Smooth muscle cell (in vitro differentiated cells): ENCODE measurements around the gene TEX35. TPM values are rescaled to one million over a fixed set of nuclear protein-coding genes. Genes with fewer than 3 reads are reported as not detected.

Source experiments
- DNase-seq: peaks from one replicate; lab custom pipeline; 2025; ENCODE audit not compliant: unreplicated experiment; lab: John Stamatoyannopoulos, UW
- H2AFZ ChIP-seq: fragments of 200-600 bp; sonication (generic); 2 replicates; pipeline ENCODE4 v1.6.0; 2016; ENCODE audit warnings: antibody characterized with exemption, low read depth, mild to moderate bottlenecking
- H3F3A ChIP-seq: fragments of 200-600 bp; sonication (generic); 2 replicates; pipeline ENCODE4 v1.6.0; 2017; ENCODE audit warnings: antibody characterized with exemption, low read depth
- H3K27ac ChIP-seq: fragments of 200-600 bp; sonication (generic); 2 replicates; pipeline ENCODE4 v1.5.1; 2016; ENCODE audit warnings: low read depth, mild to moderate bottlenecking
- H3K27me3 ChIP-seq: fragments of 200-600 bp; sonication (generic); 2 replicates; pipeline ENCODE4 v1.6.1; 2016; ENCODE audit warnings: low read depth, mild to moderate bottlenecking
- H3K36me3 ChIP-seq: fragments of 200-600 bp; sonication (generic); 2 replicates; pipeline ENCODE4 v1.5.1; 2016; ENCODE audit warnings: low read depth
- H3K4me1 ChIP-seq: fragments of 200-600 bp; sonication (generic); 2 replicates; pipeline ENCODE4 v1.5.1; 2016; ENCODE audit warnings: low read depth
- H3K4me2 ChIP-seq: fragments of 200-600 bp; sonication (generic); 2 replicates; pipeline ENCODE4 v1.6.0; 2016; ENCODE audit warnings: mild to moderate bottlenecking
- H3K4me3 ChIP-seq: fragments of 200-600 bp; sonication (generic); 2 replicates; pipeline ENCODE4 v1.5.1; 2016; ENCODE audit warnings: mild to moderate bottlenecking
- H3K79me2 ChIP-seq: fragments of 200-600 bp; sonication (generic); 2 replicates; pipeline ENCODE4 v1.6.0; 2016; ENCODE audit warnings: low read depth, mild to moderate bottlenecking
- H3K9ac ChIP-seq: fragments of 200-600 bp; sonication (generic); 2 replicates; pipeline ENCODE4 v1.6.0; 2016; ENCODE audit warnings: low read depth
- H3K9me3 ChIP-seq: fragments of 200-600 bp; sonication (generic); replicated peaks from 2 replicates; pipeline ENCODE4 v1.5.1; 2016; ENCODE audit warnings: low read depth
- H4K20me1 ChIP-seq: fragments of 200-600 bp; sonication (generic); 2 replicates; pipeline ENCODE4 v1.6.0; 2016; ENCODE audit warnings: low read depth
- CTCF ChIP-seq: fragments of 200-600 bp; sonication (generic); IDR thresholded peaks from 2 replicates; pipeline ENCODE4 v1.5.1; 2017; ENCODE audit warnings: borderline replicate concordance, mild to moderate bottlenecking, antibody characterized with exemption; ENCODE audit not compliant: insufficient read depth, poor library complexity, severe bottlenecking
- WGBS: methylation state at CpG from one replicate; pipeline ENCODE4 v1.1.7; 2016; ENCODE audit warnings: low lambda C conversion rate; 5-methylcytosine and 5-hydroxymethylcytosine counted together
- polyA plus RNA-seq: library from polyadenylated mRNA; unstranded; fragments of >200 nt; fragmentation: Nextera tagmentation; extraction: Ambion mirVana; gene quantifications from 2 replicates; pipeline ENCODE4 v1.2.1, GENCODE V29; 2016
- total RNA-seq: library from RNA; depleted of rRNA; stranded (reverse); fragments of >200 nt; gene quantifications from 2 replicates; pipeline ENCODE4 v1.2.3, GENCODE V29; 2014

TEX35 gene
- total and polyA plus RNA-seq, 2 experiments from 2014 or later: not detected

- H3K4me2 ChIP-seq: no peak overlapping the region
- H3F3A ChIP-seq: no peaks in the 10 kb centered on the region
- H3K27ac ChIP-seq: no peak overlapping the region
- no peaks in the 10 kb centered on the region for H3K4me1 ChIP-seq
- no peaks in the 10 kb centered on the region for H3K9me3 ChIP-seq
- no peaks in the 10 kb centered on the region for H3K36me3 ChIP-seq
- H3K9ac ChIP-seq: no peak overlapping the region
- TF ChIP-seq CTCF: no peak
- H3K4me3 ChIP-seq: no peak overlapping the region
- no peaks in the 10 kb centered on the region for H3K79me2 ChIP-seq
- DNase-seq: no peak
- no peaks in the 10 kb centered on the region for H4K20me1 ChIP-seq
- WGBS: 73% methylated on average over 6 of the region's 6 CpGs
- H3K27me3 ChIP-seq: no peaks in the 10 kb centered on the region
- H2AFZ ChIP-seq: no peak overlapping the region
Observed at GRCh38 chr1:178503849-178504248, 9.1 kb upstream of the TEX35 start.

GRCh38 chr1:178504286-178504685 is 8.6 kb upstream of the TEX35 start:
- Histone ChIP-seq H3K27me3 (no peaks in the 10 kb centered on the region), H4K20me1 (no peaks in the 10 kb centered on the region), H3K4me2 (no peak overlapping the region), H3K4me3 (no peak overlapping the region), H3K79me2 (no peaks in the 10 kb centered on the region), H3K4me1 (no peaks in the 10 kb centered on the region), H3K36me3 (no peaks in the 10 kb centered on the region), H2AFZ (no peak overlapping the region), H3F3A (no peaks in the 10 kb centered on the region), H3K9ac (no peak overlapping the region), H3K9me3 (no peaks in the 10 kb centered on the region), H3K27ac (no peak overlapping the region)
- 90% methylated on average over 4 of the region's 4 CpGs for WGBS
- DNase-seq: no peak
- no peak for TF ChIP-seq CTCF

- no peak for DNase-seq
- H3K4me3 ChIP-seq: no peak overlapping the region
- H3K79me2 ChIP-seq: no peaks in the 10 kb centered on the region
- no peaks in the 10 kb centered on the region for H3F3A ChIP-seq
- H3K4me1 ChIP-seq: no peaks in the 10 kb centered on the region
- no peaks in the 10 kb centered on the region for H3K27me3 ChIP-seq
- 96% methylated on average over 6 of the region's 6 CpGs for WGBS
- no peaks in the 10 kb centered on the region for H3K9me3 ChIP-seq
- H3K4me2 ChIP-seq: no peak overlapping the region
- H3K36me3 ChIP-seq: no peaks in the 10 kb centered on the region
- no peak overlapping the region for H3K9ac ChIP-seq
- no peak overlapping the region for H2AFZ ChIP-seq
- H3K27ac ChIP-seq: no peak overlapping the region
- no peak for TF ChIP-seq CTCF
- no peaks in the 10 kb centered on the region for H4K20me1 ChIP-seq
Observed at GRCh38 chr1:178506177-178506576, 6.7 kb upstream of the TEX35 start.

GRCh38 chr1:178506669-178507068 is 6.2 kb upstream of the TEX35 start:
- H3K27ac ChIP-seq: no peak overlapping the region
- H3K9me3 ChIP-seq: no peaks in the 10 kb centered on the region
- H3K36me3 ChIP-seq: no peaks in the 10 kb centered on the region
- WGBS: 87% methylated on average over 6 of the region's 6 CpGs
- no peaks in the 10 kb centered on the region for H3K27me3 ChIP-seq
- no peak overlapping the region for H3K4me3 ChIP-seq
- no peaks in the 10 kb centered on the region for H3K4me1 ChIP-seq
- no peak overlapping the region for H3K4me2 ChIP-seq
- H3K79me2 ChIP-seq: no peaks in the 10 kb centered on the region
- no peaks in the 10 kb centered on the region for H3F3A ChIP-seq
- H4K20me1 ChIP-seq: no peaks in the 10 kb centered on the region
- DNase-seq: no peak
- no peak overlapping the region for H3K9ac ChIP-seq
- no peak overlapping the region for H2AFZ ChIP-seq
- TF ChIP-seq CTCF: no peak
